CD14-positive monocyte (primary cell): ENCODE data around the gene TMPRSS3. TPM values are rescaled to one million over a fixed set of nuclear protein-coding genes. Genes with fewer than 3 reads are reported as not detected.
A peak's percentile ranks its signal among the peaks of the same experiment; 100 is the strongest.

Experiments used
- DNase-seq, 3 donors: peaks; one replicate each; pipeline ENCODE4 v3.0.0-alpha.2; 2011 to 2022
- H2AFZ ChIP-seq: 2 replicates; pipeline ENCODE4 v1.6.0; 2012; ENCODE audit warnings: mild to moderate bottlenecking, low read depth, low read length, inconsistent platforms; ENCODE audit not compliant: insufficient read depth, poor library complexity, severe bottlenecking
- H3K27ac ChIP-seq, 2 donors: 1 replicate in 1 of 2; 2 replicates in 1 of 2; pipeline ENCODE4 v1.5.1; 2012 to 2013; ENCODE audit warnings: low read length in 2 of 2, control low read depth in 1 of 2, inconsistent platforms in 1 of 2, low read depth in 1 of 2, mild to moderate bottlenecking in 1 of 2
- H3K27me3 ChIP-seq, 2 donors: one replicate each; pipeline versions ENCODE4 v1.6.0 to v1.6.1; 2011 to 2013; ENCODE audit warnings: low read length in 2 of 2; ENCODE audit not compliant: control insufficient read depth in 2 of 2, insufficient read depth in 2 of 2
- H3K36me3 ChIP-seq, 2 donors: replicated peaks in 1 of 2; 1 replicate in 1 of 2; 2 replicates in 1 of 2; pipeline versions ENCODE4 v1.5.1 to v1.6.1; 2012 to 2013; ENCODE audit warnings: low read length in 2 of 2, control low read depth in 1 of 2, inconsistent platforms in 1 of 2, mild to moderate bottlenecking in 1 of 2; ENCODE audit not compliant: insufficient read depth in 2 of 2, control insufficient read depth in 1 of 2
- H3K4me1 ChIP-seq, 2 donors: 1 replicate in 1 of 2; 2 replicates in 1 of 2; pipeline versions ENCODE4 v1.5.1 to v1.6.1; 2012 to 2013; ENCODE audit warnings: low read length in 2 of 2, control low read depth in 1 of 2, inconsistent platforms in 1 of 2, mild to moderate bottlenecking in 1 of 2, moderate library complexity in 1 of 2; ENCODE audit not compliant: insufficient read depth in 2 of 2, control insufficient read depth in 1 of 2
- H3K4me2 ChIP-seq: replicated peaks from 2 replicates; pipeline ENCODE3; 2012; ENCODE audit warnings: low read length, moderate library complexity, mild to moderate bottlenecking; ENCODE audit not compliant: poor library complexity, severe bottlenecking; ENCODE audit errors: extremely low read depth
- H3K4me3 ChIP-seq, 3 experiments: fragments of 200-600 bp in 1 of 3; sonication (generic) in 1 of 3; replicated peaks in 1 of 3; 1 replicate in 2 of 3; 2 replicates in 1 of 3; pipeline ENCODE4 v1.5.1; 2011 to 2013; ENCODE audit warnings: low read length in 3 of 3, mild to moderate bottlenecking in 3 of 3, control low read depth in 2 of 3, low read depth in 2 of 3, inconsistent platforms in 1 of 3, moderate library complexity in 1 of 3
- H3K79me2 ChIP-seq: 2 replicates; pipeline ENCODE4 v1.6.0; 2012; ENCODE audit warnings: mild to moderate bottlenecking, control low read depth, inconsistent platforms, low read length, moderate library complexity; ENCODE audit not compliant: insufficient read depth
- H3K9ac ChIP-seq: 2 replicates; pipeline ENCODE4 v1.6.0; 2017; ENCODE audit warnings: low read length, mild to moderate bottlenecking; ENCODE audit not compliant: insufficient read depth, poor library complexity, severe bottlenecking
- H3K9me3 ChIP-seq, 2 donors: replicated peaks in 1 of 2; 1 replicate in 1 of 2; 2 replicates in 1 of 2; pipeline versions ENCODE4 v1.5.1 to v1.6.1; 2012 to 2013; ENCODE audit warnings: low read length in 2 of 2, control low read depth in 1 of 2; ENCODE audit not compliant: control insufficient read depth in 1 of 2, insufficient read depth in 1 of 2
- H4K20me1 ChIP-seq: 2 replicates; pipeline ENCODE4 v1.6.0; 2012; ENCODE audit warnings: mild to moderate bottlenecking, low read length, control low read depth, moderate library complexity; ENCODE audit not compliant: insufficient read depth
- H3K27ac Mint-ChIP-seq, 7 donors: one replicate each; pipeline ENCODE4 v1.8.0; 2020; ENCODE audit warnings: mild to moderate bottlenecking in 7 of 7, mixed read lengths in 7 of 7, moderate library complexity in 6 of 7, inconsistent platforms in 2 of 7
- H3K27me3 Mint-ChIP-seq, 3 donors: one replicate each; pipeline ENCODE4 v1.8.0; 2021 to 2022; ENCODE audit warnings: low read depth in 3 of 3, mild to moderate bottlenecking in 3 of 3, mixed read lengths in 3 of 3, moderate library complexity in 3 of 3, inconsistent platforms in 1 of 3
- H3K36me3 Mint-ChIP-seq, 2 donors: one replicate each; pipeline ENCODE4 v1.8.0; 2020; ENCODE audit warnings: mixed read lengths in 2 of 2, inconsistent platforms in 1 of 2, mild to moderate bottlenecking in 1 of 2
- H3K4me1 Mint-ChIP-seq: one replicate; pipeline ENCODE4 v1.8.0; 2020; ENCODE audit warnings: mild to moderate bottlenecking, mixed read lengths
- H3K4me3 Mint-ChIP-seq, 2 donors: one replicate each; pipeline ENCODE4 v1.8.0; 2020; ENCODE audit warnings: mild to moderate bottlenecking in 2 of 2, mixed read lengths in 2 of 2, moderate library complexity in 1 of 2
- H3K9me3 Mint-ChIP-seq, 7 donors: one replicate each; pipeline ENCODE4 v1.8.0; 2020 to 2022; ENCODE audit warnings: mixed read lengths in 7 of 7, mild to moderate bottlenecking in 6 of 7, moderate library complexity in 6 of 7, inconsistent platforms in 2 of 7
- CTCF ChIP-seq: fragments of 200-600 bp; IDR thresholded peaks from one replicate; pipeline ENCODE4 v1.8.0; 2022; ENCODE audit warnings: antibody characterized with exemption, mild to moderate bottlenecking
- WGBS: methylation state at CpG from one replicate; pipeline ENCODE4 v1.1.5; 2013; ENCODE audit warnings: missing lambda C conversion rate; ENCODE audit not compliant: insufficient coverage; 5-methylcytosine and 5-hydroxymethylcytosine counted together
- intact Hi-C, 2 donors: fragments of 100-400 bp; cut with micrococcal nuclease; formaldehyde crosslinking; loops; one replicate each; pipeline versions ENCODE4 v1.15.0 to v1.15.1; 2023
- polyA plus RNA-seq, 3 donors: library from polyadenylated mRNA; depleted of rRNA in 1 of 3; unstranded in 2 of 3; stranded (reverse) in 1 of 3; fragments of 300-500 nt in 2 of 3; fragments of >200 nt in 1 of 3; fragmentation: Illumina TruSeq in 2 of 3; gene quantifications; 1 replicate in 2 of 3; 2 replicates in 1 of 3; pipeline ENCODE4 v1.2.3, GENCODE V29; 2012 to 2021

Gene TMPRSS3
- polyA plus RNA-seq, 3 donors: 0.30 TPM; not detected in 2

- H3K4me1 ChIP-seq: no peaks in the 10 kb centered on the region
- intact Hi-C loops: no loop called here
- no peaks in the 10 kb centered on the region for H3K36me3 ChIP-seq
- Mint-ChIP-seq H3K4me3 (no peak overlapping the region), H3K27me3 (peaks cover 0 to 5% (median 1%) of the 10 kb centered on the region in 3 donors), H3K4me1 (no peaks in the 10 kb centered on the region), H3K36me3 (no peaks in the 10 kb centered on the region), H3K9me3 (no peaks in the 10 kb centered on the region), H3K27ac (peak overlapping the region in 1 of 7 donors; percentile 63)
- H3K27me3 ChIP-seq: no peaks in the 10 kb centered on the region
- no peaks in the 10 kb centered on the region for H3K9me3 ChIP-seq
- H3K79me2 ChIP-seq: no peaks in the 10 kb centered on the region
- no peaks in the 10 kb centered on the region for H4K20me1 ChIP-seq
- no peak overlapping the region for H2AFZ ChIP-seq
- WGBS: 57% methylated on average over 2 of the region's 4 CpGs
- H3K27ac ChIP-seq: no peak overlapping the region
- H3K4me3 ChIP-seq: no peak overlapping the region
- no peak overlapping the region for H3K4me2 ChIP-seq
- DNase-seq: no peak
- no peak for TF ChIP-seq CTCF
- no peak overlapping the region for H3K9ac ChIP-seq
Observed at GRCh38 chr21:42344631-42345030, 51.2 kb downstream of the TMPRSS3 start.

DNA sequence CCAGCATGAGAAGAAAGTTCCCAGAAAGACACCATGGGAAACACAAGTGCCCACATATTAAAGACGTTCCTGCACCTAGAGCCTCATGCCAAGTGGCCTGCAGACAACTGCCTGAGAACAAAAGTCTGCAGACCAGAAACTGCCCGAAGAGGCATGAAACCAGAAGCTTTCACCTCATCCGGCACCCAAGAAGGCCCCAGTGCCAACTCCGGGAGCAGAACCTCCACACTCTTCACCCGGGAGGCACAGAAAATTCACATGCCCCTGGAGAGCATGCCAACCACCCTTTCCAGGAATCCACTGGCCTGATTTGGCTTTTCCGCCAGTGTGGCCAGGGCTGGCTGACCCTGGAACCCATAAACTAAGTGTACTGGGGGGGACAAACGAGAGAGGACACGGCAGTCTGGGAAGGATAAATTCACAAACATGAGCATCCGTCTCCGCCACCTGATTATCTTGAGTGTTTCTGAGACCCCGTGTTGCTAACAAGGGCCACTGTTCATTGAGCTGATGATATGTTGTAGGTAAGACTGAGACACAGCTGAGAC is 51.8 kb downstream of the TMPRSS3 start:
- H3K27ac ChIP-seq: no peak overlapping the region
- Mint-ChIP-seq H3K4me3 (no peak overlapping the region), H3K27ac (peak overlapping the region in 1 of 7 donors; percentile 63), H3K36me3 (no peaks in the 10 kb centered on the region), H3K4me1 (no peaks in the 10 kb centered on the region), H3K9me3 (no peaks in the 10 kb centered on the region), H3K27me3 (peaks cover 0 to 5% (median 2%) of the 10 kb centered on the region in 3 donors)
- no peak overlapping the region for H3K9ac ChIP-seq
- H3K79me2 ChIP-seq: no peaks in the 10 kb centered on the region
- intact Hi-C loops: no loop called here
- H2AFZ ChIP-seq: no peak overlapping the region
- no peak for TF ChIP-seq CTCF
- no peak for DNase-seq
- H3K27me3 ChIP-seq: no peaks in the 10 kb centered on the region
- no peaks in the 10 kb centered on the region for H3K9me3 ChIP-seq
- no peaks in the 10 kb centered on the region for H4K20me1 ChIP-seq
- no peak overlapping the region for H3K4me3 ChIP-seq
- WGBS: 88% methylated on average over 7 of the region's 11 CpGs
- no peaks in the 10 kb centered on the region for H3K4me1 ChIP-seq
- H3K36me3 ChIP-seq: no peaks in the 10 kb centered on the region
- no peak overlapping the region for H3K4me2 ChIP-seq
